ENCODE data around the gene OR9G1.

The OR9G1 gene

GRCh38 chr11:56698795-56699194 lies at the start of gene OR9G1:
Gene OR9G1, plus strand, starts transcription at chr11:56699095. Its CDS starts 1,293 bp downstream, at chr11:56700388.
- FAIRE-seq, result no peak

GRCh38 chr11:56659755-56660154 lies 39.1 kb upstream of the OR9G1 start:
- FAIRE-seq, result no peak

- FAIRE-seq, result no peak
Measured at GRCh38 chr11:56663386-56663785, 35.5 kb upstream of the OR9G1 start, which contains the start of gene OR5AR1. Gene OR5AR1, plus strand, starts transcription at chr11:56663686. Its CDS starts 0 bp downstream, at chr11:56663686.

- FAIRE-seq, result no peak
Measured at GRCh38 chr11:56670984-56671383, 27.9 kb upstream of the OR9G1 start.

- no peak for FAIRE-seq
Measured at GRCh38 chr11:56688554-56689100, 10.3 kb upstream of the OR9G1 start.

- FAIRE-seq, result peak; percentile 47
Measured at GRCh38 chr11:56691179-56691578, 7.7 kb upstream of the OR9G1 start.

GRCh38 chr11:56693428-56693827 lies 5.5 kb upstream of the OR9G1 start:
- no peak for FAIRE-seq

- no peak for FAIRE-seq
Measured at GRCh38 chr11:56700242-56700913, 1.5 kb downstream of the OR9G1 start.

- no peak for FAIRE-seq
Measured at GRCh38 chr11:56700914-56701485, 2.1 kb downstream of the OR9G1 start.

- no peak for FAIRE-seq
Measured at GRCh38 chr11:56705784-56706396, 7.0 kb downstream of the OR9G1 start.

GRCh38 chr11:56706486-56706885 lies 7.6 kb downstream of the OR9G1 start:
- FAIRE-seq, result no peak

GRCh38 chr11:56714206-56714605 lies 15.3 kb downstream of the OR9G1 start:
- no peak for FAIRE-seq

- FAIRE-seq, result no peak
Measured at GRCh38 chr11:56716379-56716854, 17.5 kb downstream of the OR9G1 start.

- FAIRE-seq, result no peak
Measured at GRCh38 chr11:56720513-56720912, 21.6 kb downstream of the OR9G1 start.

- FAIRE-seq, result no peak
Measured at GRCh38 chr11:56740107-56740506, 41.2 kb downstream of the OR9G1 start.

- no peak for FAIRE-seq
Measured at GRCh38 chr11:56740886-56741285, 42.0 kb downstream of the OR9G1 start.

- FAIRE-seq, result no peak
Measured at GRCh38 chr11:56748597-56748996, 49.7 kb downstream of the OR9G1 start, which contains the start of gene OR9G4. Gene OR9G4, minus strand, starts transcription at chr11:56748697. Its CDS starts 4,931 bp downstream, at chr11:56743766.

GRCh38 chr11:56750190-56750589 lies 51.3 kb downstream of the OR9G1 start:
- no peak for FAIRE-seq

GRCh38 chr11:56751480-56751879 lies 52.6 kb downstream of the OR9G1 start:
- FAIRE-seq, result no peak

Measured in colon (tissue), 2 donors.